ENCODE data around the gene DIDO1.

Gene DIDO1

DNA sequence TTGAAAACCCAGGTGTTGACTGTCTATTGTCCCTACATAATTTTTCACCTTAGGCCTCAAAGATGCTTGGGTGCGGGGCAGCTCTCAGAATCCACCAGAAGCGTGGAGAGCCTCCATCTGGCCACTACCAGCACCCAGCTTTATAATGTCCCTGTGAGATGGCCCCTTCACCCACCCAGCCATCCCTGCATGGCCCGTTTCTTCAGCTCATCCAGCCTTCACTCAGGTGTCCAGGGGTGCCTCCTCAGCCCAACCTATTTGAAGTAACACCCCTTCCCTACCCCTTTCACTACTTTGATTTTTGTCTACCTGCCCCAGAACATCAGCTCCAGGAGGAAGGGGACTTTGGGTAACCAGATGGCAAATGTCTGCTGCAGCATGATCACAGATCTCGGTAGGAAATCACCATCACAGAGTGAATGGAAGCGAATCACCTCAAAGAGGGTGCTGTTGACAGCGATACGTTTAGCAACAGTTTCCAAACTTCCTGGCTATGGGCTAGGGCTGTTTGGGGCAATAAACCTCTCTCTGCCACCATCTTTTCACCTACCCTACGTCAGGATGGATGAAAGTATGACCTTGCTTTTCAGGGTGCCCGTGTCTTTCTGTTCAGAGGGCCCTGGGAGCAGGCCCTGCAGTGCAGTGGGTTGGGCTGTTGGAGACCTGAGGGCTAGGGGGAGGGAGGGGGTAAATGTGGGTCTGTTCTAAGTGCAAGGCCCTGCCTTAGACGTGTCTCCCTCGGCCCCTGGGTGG lies 25.0 kb upstream of the DIDO1 start:
- DNase-seq (ENCODE audit: low read depth in 2 of 2) = no peak

DNA sequence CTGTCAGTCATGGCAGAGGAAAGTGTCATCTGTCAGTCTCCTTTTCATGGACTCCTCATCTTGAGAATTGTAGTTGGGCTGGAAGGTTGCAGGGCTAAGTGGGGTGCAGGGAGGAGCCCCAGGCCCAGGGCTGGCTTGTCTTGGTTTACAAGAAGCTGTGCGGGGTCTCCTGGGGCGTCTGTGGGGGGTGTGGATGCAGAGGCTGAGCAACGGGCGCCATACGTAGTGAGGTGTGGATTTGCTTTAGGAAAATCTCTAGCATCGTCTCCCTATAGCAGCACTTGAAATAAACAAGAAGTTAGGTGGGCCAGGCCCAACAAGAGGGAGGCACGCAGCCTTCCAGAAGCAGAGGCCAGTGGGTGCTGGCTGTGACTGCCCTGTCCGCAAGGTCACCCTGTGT lies 24.4 kb upstream of the DIDO1 start:
- no peak for DNase-seq (ENCODE audit: low read depth in 2 of 2)

DNA sequence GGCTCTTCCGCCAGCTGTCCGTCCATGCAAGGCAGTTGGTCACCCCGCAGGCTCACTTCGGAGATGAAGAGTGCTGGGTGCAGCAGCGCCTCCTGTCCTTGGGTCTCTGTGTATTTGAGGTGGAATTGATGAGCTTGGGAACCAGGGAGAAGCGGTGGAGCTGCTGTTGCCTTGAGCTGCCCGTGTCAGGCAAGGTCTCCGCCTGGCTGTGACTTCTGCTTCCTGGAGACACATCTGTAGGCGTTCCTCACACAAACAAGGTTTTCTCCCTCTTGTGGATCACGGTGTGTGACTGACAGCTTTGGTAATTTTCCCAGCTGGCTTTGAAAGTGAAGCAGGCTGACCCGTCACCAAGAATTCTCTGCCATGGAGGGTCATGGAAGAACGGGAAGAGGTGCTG lies 23.7 kb upstream of the DIDO1 start:
- no peak for DNase-seq (ENCODE audit: low read depth in 2 of 2)

DNA sequence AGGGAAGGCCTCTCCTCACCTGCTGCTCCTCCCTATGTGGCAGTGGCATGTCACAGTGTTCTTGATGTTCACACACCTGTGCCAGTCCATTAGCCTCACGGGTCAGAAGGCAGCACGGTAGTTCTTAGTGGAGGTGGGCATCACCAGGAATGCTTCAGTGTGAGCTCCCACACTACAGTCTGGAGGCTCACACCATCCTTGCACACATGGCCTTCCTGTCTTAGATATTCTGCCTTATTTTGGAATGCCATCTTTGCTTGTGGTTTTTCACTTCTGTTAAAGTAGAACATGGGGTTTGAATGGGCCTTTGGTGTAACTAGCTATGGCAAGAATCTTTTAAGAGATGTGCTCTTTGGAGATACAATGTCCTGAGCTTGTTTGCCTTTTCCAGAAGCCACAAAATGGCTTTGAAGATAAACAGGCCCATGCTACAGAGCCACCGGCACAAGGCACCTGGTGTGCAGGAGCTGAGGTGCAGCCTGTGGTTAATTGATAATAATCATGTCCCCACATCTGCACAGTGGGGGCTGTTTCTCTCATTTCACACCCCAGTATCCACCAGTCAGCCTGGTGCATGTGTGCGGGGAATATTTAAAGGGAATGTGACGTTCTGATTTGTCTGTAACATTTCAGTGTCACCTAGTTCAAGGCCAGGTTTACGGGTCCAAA lies 23.0 kb upstream of the DIDO1 start:
- DNase-seq (ENCODE audit: low read depth in 2 of 2) = no peak

DNA sequence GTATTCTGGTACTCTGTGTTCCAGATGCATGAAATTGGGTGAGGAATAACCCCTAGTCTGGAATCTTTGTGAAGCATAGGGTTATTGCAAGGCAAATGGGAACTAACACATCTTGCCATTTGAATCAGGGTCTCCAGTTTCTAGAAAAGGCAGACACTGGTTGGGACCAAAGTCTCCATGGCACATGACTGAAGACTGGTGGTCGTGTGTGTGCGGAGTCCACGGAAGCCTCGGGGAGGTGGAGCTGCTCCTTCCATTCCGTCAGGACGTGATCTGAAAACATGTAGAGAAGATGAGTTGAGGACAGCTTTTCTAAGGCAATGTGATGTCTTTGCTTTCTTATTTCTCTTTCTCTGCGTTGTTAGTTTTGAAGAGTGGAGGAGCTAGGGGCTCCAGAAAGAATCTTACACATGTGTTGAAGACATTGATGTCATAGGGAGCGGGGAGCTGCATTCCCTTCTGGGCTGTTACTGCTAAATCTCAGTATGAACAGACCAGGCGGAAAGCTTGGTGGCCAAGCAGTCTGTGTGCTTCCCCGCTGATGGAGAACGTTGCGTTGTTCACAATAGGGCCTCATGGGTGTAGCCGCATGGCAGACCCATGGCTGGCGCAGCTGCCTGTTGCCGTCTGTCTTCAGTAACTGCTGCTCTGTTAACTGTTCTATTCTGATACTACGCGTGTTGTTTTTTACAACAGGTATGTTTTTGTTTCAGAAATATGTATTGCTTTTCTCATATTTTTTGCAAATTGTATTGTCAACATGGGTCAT lies 21.4 kb upstream of the DIDO1 start:
- no peak for DNase-seq (ENCODE audit: low read depth in 2 of 2)

DNA sequence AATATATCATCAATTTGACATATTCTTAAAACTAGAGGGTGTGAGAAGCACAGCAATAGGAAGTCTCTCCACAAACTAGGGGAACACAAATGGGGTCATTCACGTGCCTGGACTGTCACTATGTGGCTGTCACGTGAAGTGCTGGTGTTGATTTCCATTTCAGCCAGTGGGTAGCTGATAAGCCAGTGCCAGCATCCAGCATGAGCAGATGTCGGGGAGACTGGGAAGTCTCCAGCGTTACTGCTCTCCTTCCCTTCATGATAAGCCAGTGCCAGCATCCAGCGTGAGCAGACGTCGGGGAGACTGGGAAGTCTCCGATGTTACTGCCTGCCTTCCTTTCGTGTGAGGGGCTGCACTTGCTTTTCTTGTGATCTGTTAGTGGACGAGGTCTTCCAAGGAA lies 20.6 kb upstream of the DIDO1 start:
- no peak for DNase-seq (ENCODE audit: low read depth in 2 of 2)

DNA sequence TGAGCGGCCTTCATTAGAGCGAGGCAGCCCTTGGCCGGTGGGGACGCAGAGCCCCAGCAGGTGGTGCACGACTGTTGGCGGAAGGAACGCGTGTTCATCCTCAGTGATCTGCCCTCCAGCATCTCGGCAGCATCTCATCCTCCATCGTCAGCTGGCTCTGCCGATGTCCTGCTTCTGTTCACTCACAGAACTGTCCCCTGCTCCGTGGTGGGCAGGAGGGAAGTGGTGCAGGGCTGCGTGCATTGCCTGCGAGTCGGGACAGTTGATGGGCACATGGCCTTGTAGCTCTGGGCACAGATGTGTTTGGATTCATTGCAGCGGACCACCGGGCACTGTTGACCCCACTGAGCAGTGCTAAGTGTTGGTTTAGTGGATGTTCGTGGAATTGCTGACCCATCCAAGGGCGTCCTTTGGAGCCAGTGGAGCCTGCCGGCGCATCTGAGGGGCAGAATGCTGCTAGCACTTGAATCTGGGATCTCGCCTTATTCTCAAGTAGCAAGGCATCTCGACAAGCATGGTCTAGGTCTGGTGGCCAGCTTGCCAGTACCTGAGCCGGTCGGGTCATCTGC lies 19.6 kb upstream of the DIDO1 start:
- no peak for DNase-seq (ENCODE audit: low read depth in 2 of 2)

DNA sequence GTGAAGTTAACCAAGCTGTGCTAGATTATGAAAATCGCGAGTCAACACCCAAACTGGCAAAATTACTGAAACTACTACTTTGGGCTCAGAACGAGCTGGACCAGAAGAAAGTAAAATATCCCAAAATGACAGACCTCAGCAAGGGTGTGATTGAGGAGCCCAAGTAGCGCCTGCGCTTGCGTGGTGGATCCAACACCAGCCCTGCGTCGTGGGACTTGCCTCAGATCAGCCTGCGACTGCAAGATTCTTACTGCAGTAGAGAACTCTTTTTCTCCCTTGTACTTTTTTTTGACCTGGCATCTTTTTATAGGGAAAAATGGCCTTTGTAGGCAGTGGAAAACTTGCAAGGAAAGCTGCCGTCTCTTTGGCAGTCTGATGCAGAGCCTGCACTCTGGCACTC lies 18.4 kb upstream of the DIDO1 start:
- no peak for DNase-seq (ENCODE audit: low read depth in 2 of 2)

DNA sequence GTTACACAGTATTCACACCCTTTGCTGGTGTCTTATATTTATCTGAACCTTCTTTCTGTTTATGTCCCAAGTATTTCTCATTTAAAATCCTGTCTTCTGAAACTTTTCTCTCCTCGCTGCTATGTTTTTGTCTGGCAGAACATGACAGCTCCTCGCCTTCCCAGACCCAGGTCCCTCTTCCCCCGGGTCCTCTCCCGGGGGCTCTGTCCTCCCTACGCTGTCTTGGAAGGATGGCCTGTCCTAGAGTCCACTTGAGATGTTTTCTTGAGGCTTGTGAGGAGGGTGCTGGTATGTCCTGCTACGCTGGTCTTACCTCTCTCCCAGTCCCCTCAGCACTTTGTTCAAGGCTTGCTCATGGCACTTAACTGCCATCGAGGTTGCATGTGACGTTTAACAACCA lies 17.9 kb upstream of the DIDO1 start:
- no peak for DNase-seq (ENCODE audit: low read depth in 2 of 2)

DNA sequence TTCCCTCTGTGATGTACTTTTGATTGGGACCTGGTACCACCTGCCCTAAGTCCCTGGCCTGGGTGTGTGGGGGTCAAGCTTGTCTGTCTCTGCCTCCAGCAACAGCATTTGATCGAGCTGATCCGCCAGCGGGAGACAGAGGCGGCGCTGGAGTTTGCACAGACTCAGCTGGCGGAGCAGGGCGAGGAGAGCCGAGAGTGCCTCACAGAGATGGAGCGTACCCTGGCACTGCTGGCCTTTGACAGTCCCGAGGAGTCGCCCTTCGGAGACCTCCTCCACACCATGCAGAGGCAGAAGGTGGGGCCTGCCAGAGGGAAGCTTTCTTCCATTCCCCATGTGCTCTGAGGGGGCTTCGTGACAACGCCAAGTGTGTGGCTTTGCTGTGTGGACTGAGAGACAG lies 17.1 kb upstream of the DIDO1 start:
- DNase-seq (ENCODE audit: low read depth in 2 of 2) = no peak

DNA sequence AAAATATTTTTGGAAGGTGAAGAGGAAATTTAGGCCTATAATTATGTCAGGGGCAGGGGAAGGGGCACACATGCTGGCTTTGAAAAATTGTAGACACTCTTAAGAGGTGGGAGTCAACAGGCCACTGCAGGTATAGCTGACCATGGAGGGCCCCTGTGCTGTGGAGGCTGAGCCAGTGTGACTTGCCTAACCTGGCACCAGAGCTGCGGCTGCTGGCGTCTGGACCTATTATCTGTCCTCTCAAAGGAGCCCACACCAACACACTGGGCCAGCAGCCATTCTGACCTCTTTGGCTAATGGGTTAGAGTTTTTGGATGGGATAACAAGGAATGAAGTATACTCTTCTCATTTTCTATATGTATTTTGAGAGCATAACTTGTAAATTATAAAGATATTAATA lies 16.2 kb upstream of the DIDO1 start:
- DNase-seq (ENCODE audit: low read depth in 2 of 2) = no peak

DNA sequence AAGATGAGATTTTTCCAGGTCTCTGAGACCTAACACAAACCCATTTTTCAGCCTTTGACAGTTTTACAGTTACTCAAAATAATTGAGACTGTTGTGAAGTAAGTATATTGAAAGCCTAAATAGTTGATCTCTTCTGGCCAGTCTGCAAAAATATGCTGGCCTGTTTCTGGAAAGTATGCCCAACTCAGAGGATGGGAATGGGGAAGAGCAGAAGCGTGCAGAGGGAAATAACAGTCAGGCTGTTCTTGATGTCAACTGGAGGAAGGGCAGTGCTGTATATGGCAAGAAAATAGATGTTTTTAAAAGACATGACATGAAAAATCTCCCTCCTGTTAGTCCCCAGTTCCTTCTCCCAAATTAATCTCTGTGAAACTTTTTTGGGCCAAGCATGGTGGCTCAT lies 15.5 kb upstream of the DIDO1 start:
- no peak for DNase-seq (ENCODE audit: low read depth in 2 of 2)

DNA sequence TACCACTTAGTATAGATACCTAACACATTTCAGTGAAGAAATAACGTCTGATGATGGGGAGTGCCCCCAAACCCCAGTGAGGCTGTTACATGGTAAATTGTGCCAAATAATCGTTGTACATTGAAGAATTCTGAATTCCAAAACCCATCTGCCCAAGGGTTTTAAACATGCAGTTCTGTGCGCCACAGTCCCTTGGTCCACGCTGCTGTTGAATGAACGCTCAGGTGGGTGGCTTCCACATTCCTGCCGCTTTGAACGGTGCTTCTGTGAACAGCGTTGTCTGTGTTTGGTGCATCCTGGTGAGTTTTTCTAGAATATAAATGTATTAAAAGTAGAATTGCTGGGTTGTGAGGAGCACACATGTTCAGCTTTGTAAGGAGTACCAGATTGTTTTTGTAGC lies 14.6 kb upstream of the DIDO1 start:
- no peak for DNase-seq (ENCODE audit: low read depth in 2 of 2)

DNA sequence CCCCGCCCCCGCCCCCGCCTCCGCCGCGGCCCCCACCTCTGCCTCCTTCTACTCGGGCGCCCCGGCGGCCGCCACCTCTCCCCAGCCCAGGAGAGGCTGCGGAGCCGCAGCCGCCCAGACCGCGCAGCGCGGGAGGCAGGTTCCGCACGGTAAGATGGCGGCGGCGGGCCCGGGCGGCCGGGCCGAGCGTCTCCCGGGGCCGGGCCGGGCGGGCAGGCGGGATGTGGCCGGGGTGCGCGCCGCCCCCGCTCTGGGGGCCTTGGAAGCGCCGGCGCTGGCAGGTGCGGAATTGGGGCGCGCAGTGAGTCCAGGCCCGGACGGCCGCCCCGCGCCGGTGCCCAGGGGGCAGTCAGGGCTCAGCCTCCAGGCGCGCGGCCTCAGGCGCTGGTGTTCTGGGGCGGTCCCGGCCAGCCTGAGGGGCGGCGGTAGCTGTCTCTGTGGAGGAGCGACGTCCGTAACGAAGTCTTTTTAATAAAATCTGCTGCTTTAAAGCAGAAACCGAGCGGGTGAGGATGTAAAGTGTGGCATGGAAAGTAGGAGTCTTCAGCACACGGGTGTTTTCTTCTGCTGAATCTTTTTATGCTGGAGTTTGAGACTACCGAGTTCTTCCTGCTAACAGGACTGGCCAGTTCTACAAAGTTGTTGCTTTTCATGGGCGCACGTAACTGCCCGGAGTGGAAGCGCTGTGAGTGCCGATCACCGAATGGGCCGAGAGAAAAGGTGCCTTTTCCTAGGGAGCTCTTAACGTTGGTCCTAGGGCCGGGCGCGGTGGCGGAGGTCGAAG lies 12.0 kb upstream of the DIDO1 start, which contains the start of gene GID8:
GID8 (plus strand) TSS at position 43 of the 784 bp plus-strand sequence. CDS start 3,356 bp downstream, outside the sequence.
- DNase-seq (ENCODE audit: low read depth in 2 of 2) = peak in 1 of 2 donors; percentile 15

DNA sequence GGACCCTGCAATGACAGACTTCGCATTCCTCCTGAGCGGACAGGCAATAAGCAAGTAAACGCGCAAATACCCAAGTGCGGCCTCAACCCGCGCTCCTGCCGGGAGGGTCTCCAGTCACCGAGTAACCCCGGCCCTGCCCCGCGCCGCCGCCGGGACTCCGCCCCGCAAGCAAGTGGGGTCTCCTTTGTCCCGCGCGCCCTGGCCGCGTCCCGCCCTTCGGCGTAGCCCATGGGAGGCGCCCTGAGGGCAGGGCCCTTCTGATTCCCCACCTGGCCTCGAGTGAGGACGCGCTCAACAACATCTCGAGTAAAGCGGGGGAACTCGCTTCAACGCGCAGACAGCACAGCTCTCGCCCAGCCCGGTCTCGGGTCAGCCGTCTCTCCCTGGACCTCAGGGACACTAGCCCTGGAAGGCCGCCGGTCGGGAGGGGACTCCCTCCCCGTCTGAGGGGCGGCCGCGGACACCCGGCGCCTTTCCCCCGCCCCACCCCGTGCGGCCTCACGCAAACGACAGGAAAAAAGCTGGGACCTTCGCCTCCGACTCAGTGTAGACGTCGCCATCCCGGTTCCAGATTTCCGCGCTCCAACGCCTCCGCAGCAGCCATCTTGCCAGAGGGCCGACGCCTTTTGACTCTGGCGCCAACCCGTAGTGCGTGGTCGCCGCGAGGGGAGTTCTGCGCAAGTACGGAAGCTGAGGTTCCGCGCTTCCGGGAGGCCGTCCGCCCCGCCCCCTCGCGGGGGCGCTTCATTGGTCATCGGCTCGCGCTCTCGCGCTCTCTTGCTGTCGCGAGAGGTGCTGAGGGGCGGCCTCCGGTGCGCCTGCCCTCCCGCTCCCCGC lies 11.2 kb upstream of the DIDO1 start:
- DNase-seq (ENCODE audit: low read depth in 2 of 2) = peak; percentile 91 to 96

DNA sequence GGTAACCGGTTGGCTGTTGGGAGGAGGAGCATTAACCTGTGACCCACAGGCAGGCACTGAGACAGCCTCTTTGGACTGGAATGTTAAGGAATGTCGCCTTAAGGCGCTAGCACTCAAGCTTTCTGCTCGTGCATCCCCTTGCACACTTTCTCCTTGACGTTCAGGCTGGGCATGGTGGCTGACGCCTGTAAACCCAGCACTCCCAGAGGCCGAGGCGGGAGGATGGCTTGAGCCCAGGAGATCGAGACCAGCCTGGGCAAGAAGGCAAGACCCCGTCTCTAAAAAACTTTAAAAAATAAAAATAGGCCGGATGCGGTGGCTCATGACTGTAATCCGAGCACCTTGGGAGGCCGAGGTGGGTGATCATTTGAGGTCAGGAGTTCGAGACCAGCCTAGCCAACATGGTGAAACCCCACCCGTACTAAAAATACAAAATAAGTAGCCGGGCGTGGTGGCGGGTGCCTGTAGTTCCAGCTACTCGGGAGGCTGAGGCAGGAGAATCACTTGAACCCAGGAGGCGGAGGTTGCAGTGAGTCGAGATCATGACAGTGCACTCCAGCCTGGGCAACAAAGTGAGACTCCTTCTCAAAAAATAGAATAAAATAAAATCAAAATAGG lies 9.8 kb upstream of the DIDO1 start:
- no peak for DNase-seq (ENCODE audit: low read depth in 2 of 2)

DNA sequence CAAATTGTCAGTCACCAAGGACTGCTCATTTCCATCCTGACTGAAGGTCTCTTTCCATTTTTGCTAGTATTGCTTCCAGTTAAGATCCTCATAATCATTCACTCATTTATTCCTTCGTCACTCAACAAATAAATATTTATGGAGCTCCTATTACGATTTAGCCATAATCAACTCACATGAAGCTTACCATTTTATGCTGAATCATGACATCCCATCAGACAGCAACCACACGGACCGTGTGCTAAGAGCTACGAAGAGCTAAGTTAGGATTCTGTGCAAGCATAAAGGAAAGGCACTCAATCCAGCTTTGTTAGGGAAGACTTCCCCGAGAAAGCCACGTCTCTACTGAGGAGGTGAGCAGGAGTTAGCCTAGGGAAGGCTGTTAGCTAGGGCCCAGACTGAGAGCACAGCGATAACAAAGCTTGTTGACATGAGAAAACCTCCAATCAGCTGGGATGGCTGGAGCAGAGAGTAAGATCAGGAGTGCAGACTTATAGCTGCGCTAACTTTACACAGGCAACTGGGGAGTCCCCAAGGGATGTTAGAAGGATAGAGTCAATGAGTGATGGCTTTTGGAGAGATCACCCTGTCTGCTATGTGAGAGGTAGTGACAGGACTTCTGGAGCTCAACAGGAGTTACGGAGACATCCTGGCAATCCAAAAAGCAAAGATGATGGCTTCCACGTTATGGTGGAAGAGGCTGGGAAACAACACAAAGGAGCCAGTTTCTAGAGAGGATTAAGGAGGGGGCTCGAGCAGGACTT lies 9.1 kb upstream of the DIDO1 start:
- DNase-seq (ENCODE audit: low read depth in 2 of 2) = no peak

DNA sequence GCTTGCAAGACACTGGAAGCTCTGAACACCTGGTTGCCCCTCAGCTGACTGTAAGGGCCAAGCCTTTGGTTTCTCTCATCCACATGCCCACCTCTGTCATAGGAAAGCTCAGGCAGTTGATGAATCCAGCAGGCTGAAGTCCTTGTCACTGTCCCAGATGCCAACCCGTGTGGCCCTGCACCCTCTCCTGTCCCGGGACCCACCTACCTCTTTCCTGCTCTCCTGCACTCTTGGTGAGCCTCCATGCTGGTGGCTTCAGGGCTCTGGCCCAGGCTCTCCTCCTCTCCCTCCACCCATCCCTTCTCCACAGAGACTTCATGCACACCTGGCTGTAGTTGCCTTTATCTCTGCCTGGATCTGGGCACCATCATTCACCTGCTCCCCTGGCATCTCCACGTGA lies 7.7 kb upstream of the DIDO1 start:
- no peak for DNase-seq (ENCODE audit: low read depth in 2 of 2)

DNA sequence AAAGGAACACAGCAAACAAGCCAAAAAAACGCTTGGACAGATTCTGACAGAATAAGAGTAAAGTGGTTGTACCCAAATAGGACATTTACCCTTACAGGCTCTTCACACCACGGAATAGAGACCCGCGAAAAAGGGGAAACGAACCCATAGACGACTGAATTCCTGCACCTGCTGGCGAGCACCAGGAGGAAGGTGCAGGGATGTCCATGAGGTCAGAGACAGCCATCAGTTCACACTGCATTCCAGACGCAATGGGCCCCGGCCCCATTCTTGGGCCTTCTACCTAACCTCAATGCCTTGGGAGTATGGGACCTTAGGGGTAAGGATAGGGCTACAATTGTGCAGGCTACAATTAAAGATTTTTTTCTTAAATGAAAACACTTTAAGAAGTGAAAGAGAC lies 5.2 kb upstream of the DIDO1 start:
- no peak for DNase-seq (ENCODE audit: low read depth in 2 of 2)

All from stimulated activated CD8-positive, alpha-beta memory T cell treated with anti-CD3 and anti-CD28 coated beads, Interleukin-7, amount 100 ng/mL, for 1 hour (primary cell).